AG04450 (cell line): ENCODE results near the gene THADA. TPM values are rescaled to one million over a fixed set of nuclear protein-coding genes. Genes with fewer than 3 reads are reported as not detected.

Experiments used
- CTCF ChIA-PET: fragments of 300-600, 350-600 bp; formaldehyde crosslinking; extraction: SDS; loops from one replicate; lab custom pipeline; 2022; ENCODE audit warnings: antibody characterized with exemption, inconsistent platforms; lab: Charles Lee
- POLR2A ChIA-PET: fragments of 350-600 bp; formaldehyde crosslinking; extraction: SDS; loops from one replicate; lab custom pipeline; 2021; ENCODE audit warnings: antibody characterized with exemption, inconsistent platforms; lab: Yijun Ruan, JAX
- DNase-seq: peaks from one replicate; pipeline ENCODE4 v3.0.0-alpha.2; 2011; ENCODE audit warnings: low read depth, low spot score
- H3K27ac ChIP-seq: one replicate; pipeline ENCODE4 v1.5.1; 2012; ENCODE audit warnings: low read depth, low read length, control low read depth
- H3K27me3 ChIP-seq: one replicate; pipeline ENCODE4 v1.6.0; 2012; ENCODE audit warnings: low read length; ENCODE audit not compliant: control insufficient read depth, insufficient read depth
- H3K4me3 ChIP-seq: 2 replicates; pipeline ENCODE4 v1.5.1; 2011; ENCODE audit warnings: mild to moderate bottlenecking, low read depth, low read length, control low read depth
- H3K9me3 ChIP-seq: 2 replicates; pipeline ENCODE4 v1.5.1; 2012; ENCODE audit warnings: low read length; ENCODE audit not compliant: control insufficient read depth, insufficient read depth
- polyA plus RNA-seq: library from polyadenylated mRNA; depleted of rRNA; stranded (reverse); fragments of >200 nt; gene quantifications from 2 replicates; pipeline ENCODE4 v1.2.3, GENCODE V29; 2011
- TF ChIP-seq, protein P1 (sequence below): IDR thresholded peaks from 2 replicates; pipeline ENCODE4 v1.5.1; 2011; ENCODE audit warnings: low read depth, low read length, control low read depth, inconsistent platforms

THADA gene
- polyA plus RNA-seq, 1 experiment = 15.0 TPM

GRCh38 chr2:43460611-43461365 lies 135.1 kb downstream of the THADA start:
- POLR2A ChIA-PET = interaction anchor here (0.5 kb wide), 1 partner anchor 616 kb away, joined by 3 read pairs; no protein-coding TSS in a partner anchor
- Histone ChIP-seq H3K4me3 (no peak overlapping the region), H3K27ac (no peak overlapping the region), H3K9me3 (no peaks in the 10 kb centered on the region), H3K27me3 (no peaks in the 10 kb centered on the region)
- TF ChIP-seq, protein P1, sequence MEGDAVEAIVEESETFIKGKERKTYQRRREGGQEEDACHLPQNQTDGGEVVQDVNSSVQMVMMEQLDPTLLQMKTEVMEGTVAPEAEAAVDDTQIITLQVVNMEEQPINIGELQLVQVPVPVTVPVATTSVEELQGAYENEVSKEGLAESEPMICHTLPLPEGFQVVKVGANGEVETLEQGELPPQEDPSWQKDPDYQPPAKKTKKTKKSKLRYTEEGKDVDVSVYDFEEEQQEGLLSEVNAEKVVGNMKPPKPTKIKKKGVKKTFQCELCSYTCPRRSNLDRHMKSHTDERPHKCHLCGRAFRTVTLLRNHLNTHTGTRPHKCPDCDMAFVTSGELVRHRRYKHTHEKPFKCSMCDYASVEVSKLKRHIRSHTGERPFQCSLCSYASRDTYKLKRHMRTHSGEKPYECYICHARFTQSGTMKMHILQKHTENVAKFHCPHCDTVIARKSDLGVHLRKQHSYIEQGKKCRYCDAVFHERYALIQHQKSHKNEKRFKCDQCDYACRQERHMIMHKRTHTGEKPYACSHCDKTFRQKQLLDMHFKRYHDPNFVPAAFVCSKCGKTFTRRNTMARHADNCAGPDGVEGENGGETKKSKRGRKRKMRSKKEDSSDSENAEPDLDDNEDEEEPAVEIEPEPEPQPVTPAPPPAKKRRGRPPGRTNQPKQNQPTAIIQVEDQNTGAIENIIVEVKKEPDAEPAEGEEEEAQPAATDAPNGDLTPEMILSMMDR = no peak
- no peak for DNase-seq
- CTCF ChIA-PET = interaction anchor here (0.6 to 0.7 kb wide), 2 partner anchors 52 to 126 kb away, joined by 6 to 7 read pairs; no protein-coding TSS in a partner anchor

DNA sequence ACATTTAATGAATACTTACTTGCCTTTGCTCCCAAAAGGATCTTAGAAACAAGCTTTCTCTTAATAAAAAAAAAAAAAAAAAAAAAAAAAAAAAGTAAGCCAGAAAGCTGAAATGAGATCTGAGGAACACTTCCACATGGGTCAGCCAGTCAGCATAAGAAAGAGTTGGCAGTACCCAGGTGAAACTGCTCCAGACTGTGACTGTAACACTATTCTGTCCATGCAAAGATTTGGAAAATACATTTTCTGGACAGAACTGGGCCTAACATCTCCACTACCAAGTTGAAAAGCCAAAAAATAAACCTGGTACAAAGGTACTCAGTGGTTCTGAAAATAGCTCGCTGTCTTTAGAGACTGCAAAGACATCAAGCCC lies 135.7 kb downstream of the THADA start:
- ChIA-PET CTCF (interaction anchor here (0.6 to 0.7 kb wide), 2 partner anchors 51 to 126 kb away, joined by 6 to 7 read pairs; no protein-coding TSS in a partner anchor), POLR2A (interaction anchor here (0.5 kb wide), 1 partner anchor 615 kb away, joined by 3 read pairs; no protein-coding TSS in a partner anchor)
- H3K27me3 ChIP-seq = no peaks in the 10 kb centered on the region
- no peaks in the 10 kb centered on the region for H3K9me3 ChIP-seq
- DNase-seq = no peak
- TF ChIP-seq, protein P1 = no peak
- H3K27ac ChIP-seq = no peak overlapping the region
- H3K4me3 ChIP-seq = no peak overlapping the region

GRCh38 chr2:43459446-43460173 lies 136.2 kb downstream of the THADA start:
- DNase-seq = no peak
- Histone ChIP-seq H3K9me3 (no peaks in the 10 kb centered on the region), H3K27me3 (no peaks in the 10 kb centered on the region), H3K27ac (no peak overlapping the region), H3K4me3 (no peak overlapping the region)
- CTCF ChIA-PET = interaction anchor here (0.6 to 0.7 kb wide), 2 partner anchors 51 to 125 kb away, joined by 6 to 7 read pairs; no protein-coding TSS in a partner anchor
- TF ChIP-seq, protein P1 = no peak
- POLR2A ChIA-PET = no interaction called here

GRCh38 chr2:43458014-43458628 lies 137.7 kb downstream of the THADA start:
- TF ChIP-seq, protein P1 = no peak
- Histone ChIP-seq H3K9me3 (no peaks in the 10 kb centered on the region), H3K27ac (no peak overlapping the region), H3K4me3 (no peak overlapping the region), H3K27me3 (no peaks in the 10 kb centered on the region)
- CTCF ChIA-PET = no interaction called here
- POLR2A ChIA-PET = no interaction called here
- peak; percentile 41 for DNase-seq
